ENCODE measurements around the gene DCP1A.

Gene DCP1A

GRCh38 chr3:53250881-53251605 is 96.3 kb downstream of the DCP1A start:
- no peak overlapping the region for H3K4me3 ChIP-seq (ENCODE audit: control insufficient read depth, low read depth, low read length)
- TF ChIP-seq, protein P1, sequence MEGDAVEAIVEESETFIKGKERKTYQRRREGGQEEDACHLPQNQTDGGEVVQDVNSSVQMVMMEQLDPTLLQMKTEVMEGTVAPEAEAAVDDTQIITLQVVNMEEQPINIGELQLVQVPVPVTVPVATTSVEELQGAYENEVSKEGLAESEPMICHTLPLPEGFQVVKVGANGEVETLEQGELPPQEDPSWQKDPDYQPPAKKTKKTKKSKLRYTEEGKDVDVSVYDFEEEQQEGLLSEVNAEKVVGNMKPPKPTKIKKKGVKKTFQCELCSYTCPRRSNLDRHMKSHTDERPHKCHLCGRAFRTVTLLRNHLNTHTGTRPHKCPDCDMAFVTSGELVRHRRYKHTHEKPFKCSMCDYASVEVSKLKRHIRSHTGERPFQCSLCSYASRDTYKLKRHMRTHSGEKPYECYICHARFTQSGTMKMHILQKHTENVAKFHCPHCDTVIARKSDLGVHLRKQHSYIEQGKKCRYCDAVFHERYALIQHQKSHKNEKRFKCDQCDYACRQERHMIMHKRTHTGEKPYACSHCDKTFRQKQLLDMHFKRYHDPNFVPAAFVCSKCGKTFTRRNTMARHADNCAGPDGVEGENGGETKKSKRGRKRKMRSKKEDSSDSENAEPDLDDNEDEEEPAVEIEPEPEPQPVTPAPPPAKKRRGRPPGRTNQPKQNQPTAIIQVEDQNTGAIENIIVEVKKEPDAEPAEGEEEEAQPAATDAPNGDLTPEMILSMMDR (IDR thresholded peaks at IDR 0.05; ENCODE audit: control insufficient read depth, insufficient read depth, low read depth, low read length, missing control alignments), result no peak
- no peak for DNase-seq (ENCODE audit: low read depth)

GRCh38 chr3:53250453-53250852 is 96.9 kb downstream of the DCP1A start:
- no peak overlapping the region for H3K4me3 ChIP-seq (ENCODE audit: control insufficient read depth, low read depth, low read length)
- TF ChIP-seq, protein P1 (IDR thresholded peaks at IDR 0.05; ENCODE audit: control insufficient read depth, insufficient read depth, low read depth, low read length, missing control alignments), result no peak
- DNase-seq (ENCODE audit: low read depth), result no peak

- TF ChIP-seq, protein P1 (IDR thresholded peaks at IDR 0.05; ENCODE audit: control insufficient read depth, insufficient read depth, low read depth, low read length, missing control alignments), result no peak
- no peak for DNase-seq (ENCODE audit: low read depth)
- no peak overlapping the region for H3K4me3 ChIP-seq (ENCODE audit: control insufficient read depth, low read depth, low read length)
These were observed 99.2 kb downstream of the DCP1A start for GRCh38 chr3:53248161-53248560.

GRCh38 chr3:53247619-53248018 is 99.7 kb downstream of the DCP1A start:
- H3K4me3 ChIP-seq (ENCODE audit: control insufficient read depth, low read depth, low read length), result no peak overlapping the region
- TF ChIP-seq, protein P1 (IDR thresholded peaks at IDR 0.05; ENCODE audit: control insufficient read depth, insufficient read depth, low read depth, low read length, missing control alignments), result no peak
- DNase-seq (ENCODE audit: low read depth), result no peak

- no peak overlapping the region for H3K4me3 ChIP-seq (ENCODE audit: control insufficient read depth, low read depth, low read length)
- DNase-seq (ENCODE audit: low read depth), result no peak
- TF ChIP-seq, protein P1 (IDR thresholded peaks at IDR 0.05; ENCODE audit: control insufficient read depth, insufficient read depth, low read depth, low read length, missing control alignments), result no peak
These were observed 103.1 kb downstream of the DCP1A start for GRCh38 chr3:53244271-53244670.

DNA sequence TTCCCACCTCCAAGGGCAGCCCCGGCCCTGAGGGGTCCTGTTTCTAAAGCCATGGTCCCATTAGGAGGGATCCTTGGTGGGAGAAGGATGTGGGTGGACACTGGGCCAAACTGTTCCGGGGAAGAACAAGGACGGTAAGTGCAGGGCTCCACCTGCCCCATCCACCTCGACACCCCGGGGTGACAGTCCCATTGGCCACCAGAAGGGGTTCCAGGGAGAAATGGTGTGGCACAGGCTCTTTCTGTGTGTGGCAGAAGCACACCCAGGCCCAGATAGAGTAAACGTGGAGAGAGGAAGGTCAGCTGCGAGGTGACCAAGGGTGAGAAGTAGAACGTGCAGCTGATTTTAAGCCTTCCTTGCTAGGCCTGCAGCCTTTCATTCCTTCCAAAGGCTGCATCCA is 103.6 kb downstream of the DCP1A start:
- TF ChIP-seq, protein P1 (IDR thresholded peaks at IDR 0.05; ENCODE audit: control insufficient read depth, insufficient read depth, low read depth, low read length, missing control alignments), result no peak
- H3K4me3 ChIP-seq (ENCODE audit: control insufficient read depth, low read depth, low read length), result no peak overlapping the region
- no peak for DNase-seq (ENCODE audit: low read depth)
